Inflammatory macrophage treated with lipopolysaccharide for 1 hour (primary cell): ENCODE measurements around the gene C12orf42.
A peak's percentile ranks its signal among the peaks of the same experiment; 100 is the strongest.
"Not testable (repeated sequence)": the region's sequence is repeated elsewhere in the genome, so short reads cannot be mapped to it uniquely, and the experiment has no call there.

Experiments used
- DNase-seq, 2 donors: peaks; one replicate each; pipeline ENCODE4 v3.0.0-alpha.2; 2020 to 2022

Gene C12orf42

DNA sequence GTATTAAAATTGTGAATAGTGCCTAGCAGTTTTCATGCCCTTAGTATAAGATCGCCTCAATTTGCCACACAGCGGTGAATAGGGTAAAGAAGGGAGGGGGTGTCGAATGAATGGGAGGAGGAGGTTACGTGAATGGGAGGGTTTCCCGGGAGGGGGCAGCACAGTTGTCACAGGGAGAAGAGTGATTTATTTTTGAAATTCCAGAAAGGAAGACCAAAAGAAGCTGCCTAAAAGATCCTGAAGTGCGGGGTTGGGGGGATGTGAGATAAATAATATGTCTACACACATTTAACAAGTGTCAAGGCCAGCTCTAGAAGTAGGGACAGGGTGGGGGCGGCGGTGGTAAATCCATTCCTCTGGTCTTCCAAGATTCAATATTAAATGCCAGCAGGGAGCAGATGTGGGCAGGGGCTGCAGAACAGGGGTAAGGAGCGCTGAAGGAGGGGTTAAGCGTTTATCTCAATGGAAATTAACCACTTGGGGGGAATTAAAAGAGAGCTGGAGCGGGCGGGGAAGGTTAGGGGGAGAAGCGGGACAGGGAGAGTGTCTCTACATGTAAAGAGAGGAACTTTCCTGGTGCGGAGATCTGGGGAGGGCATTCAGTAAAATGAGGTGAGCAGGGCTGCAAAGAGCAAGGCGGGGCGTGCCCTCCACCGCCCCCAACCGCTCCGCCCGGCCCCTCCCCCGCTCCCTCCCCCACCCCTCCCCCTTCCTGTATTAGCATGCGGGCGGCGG lies 867 bp downstream of the C12orf42 start:
- no peak for DNase-seq

DNA sequence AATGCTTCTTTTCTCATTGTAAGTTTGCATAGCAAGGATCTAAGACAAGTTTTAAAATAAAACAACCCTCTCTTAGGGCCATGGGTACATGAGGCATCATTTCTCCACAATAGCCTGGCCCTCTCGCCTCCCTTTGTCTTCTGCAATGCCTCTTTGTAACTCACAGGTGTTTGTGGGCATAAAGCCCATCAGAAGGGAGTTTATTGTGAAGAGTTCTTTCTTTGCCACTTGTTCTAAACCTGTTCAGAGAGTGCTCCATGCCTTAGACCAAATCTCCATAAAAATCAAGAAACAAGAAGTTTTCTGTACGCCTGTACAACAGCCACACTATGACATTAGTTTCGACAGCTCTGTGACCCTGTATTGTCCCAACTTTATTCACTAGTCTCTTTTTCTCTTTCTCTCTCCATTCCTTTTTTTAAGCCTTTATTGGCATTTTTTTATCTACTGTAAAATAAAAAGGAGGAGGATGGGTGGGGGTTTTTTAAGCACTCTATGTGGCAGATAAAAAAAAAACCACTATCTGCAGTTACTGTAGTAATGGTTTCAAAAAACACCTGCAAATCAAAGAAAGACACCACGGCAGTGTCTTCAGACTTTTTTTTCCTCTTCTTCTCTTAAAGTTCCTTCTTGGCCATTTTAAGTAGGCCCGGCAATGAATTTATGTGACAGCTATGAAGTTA lies 1.6 kb downstream of the C12orf42 start:
- DNase-seq: no peak

DNA sequence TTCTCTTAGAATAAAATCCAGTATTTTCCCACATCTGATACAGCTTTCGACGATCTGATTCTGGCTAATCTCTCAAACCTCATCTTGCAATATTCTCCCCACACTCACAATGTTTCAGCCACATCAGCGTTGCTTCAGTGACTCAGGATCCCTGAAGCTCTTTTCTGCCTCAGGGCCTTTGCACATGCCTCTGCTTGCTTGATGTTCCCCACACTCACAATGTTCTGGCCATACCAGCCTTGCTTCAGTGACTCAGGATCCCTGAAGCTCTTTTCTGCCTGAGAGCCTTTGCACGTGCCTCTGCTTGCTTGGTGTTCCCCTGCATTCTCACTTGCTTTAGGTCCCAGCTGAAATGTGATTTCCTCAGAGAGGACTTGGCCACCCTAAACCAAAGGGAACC lies 2.6 kb downstream of the C12orf42 start:
- DNase-seq: no peak

GRCh38 chr12:103482365-103482764 lies 13.4 kb downstream of the C12orf42 start:
- no peak for DNase-seq

- DNase-seq: no peak
Observed at GRCh38 chr12:103475073-103475472, 20.7 kb downstream of the C12orf42 start.

GRCh38 chr12:103470664-103471063 lies 25.1 kb downstream of the C12orf42 start:
- no peak for DNase-seq

DNA sequence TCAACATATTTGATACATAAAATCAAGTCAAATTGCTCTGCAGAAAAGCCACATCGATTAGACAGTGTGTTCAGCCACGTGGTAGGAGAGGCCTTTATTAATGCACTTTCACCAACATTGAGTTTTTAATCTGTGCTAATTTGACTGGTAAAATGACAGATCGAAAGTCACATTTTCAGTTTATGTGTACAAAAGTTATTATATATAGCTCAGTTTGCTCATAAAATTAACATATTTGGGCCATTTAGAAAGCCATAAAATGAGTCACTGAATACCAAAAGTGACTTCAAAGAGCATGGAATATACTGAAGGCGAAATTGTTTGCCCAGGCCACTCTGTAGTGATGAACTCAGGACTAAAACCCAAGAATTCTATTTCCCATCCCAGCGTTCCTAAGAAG lies 26.0 kb downstream of the C12orf42 start:
- DNase-seq: no peak

GRCh38 chr12:103468837-103469236 lies 26.9 kb downstream of the C12orf42 start:
- DNase-seq: no peak

DNA sequence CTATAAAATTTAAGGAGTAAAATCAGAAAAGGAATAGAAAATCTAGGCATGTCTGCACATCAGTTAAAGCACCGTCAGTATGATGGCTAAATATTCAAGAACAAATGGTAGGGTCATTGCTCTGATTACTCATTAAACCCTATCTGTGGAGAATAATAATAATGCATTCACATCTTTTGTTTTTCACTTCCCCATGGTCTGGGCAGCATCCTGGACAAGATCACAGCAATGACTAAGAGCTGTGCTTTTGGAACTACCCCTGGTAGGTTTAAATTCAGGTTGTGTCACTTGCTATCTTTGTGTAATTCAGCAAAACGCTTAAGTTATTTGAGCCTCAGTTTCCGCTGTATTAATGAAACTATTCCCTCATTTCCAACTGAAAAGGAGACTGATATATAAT lies 33.1 kb downstream of the C12orf42 start:
- DNase-seq: no peak

GRCh38 chr12:103457471-103457870 lies 38.3 kb downstream of the C12orf42 start:
- no peak for DNase-seq

DNA sequence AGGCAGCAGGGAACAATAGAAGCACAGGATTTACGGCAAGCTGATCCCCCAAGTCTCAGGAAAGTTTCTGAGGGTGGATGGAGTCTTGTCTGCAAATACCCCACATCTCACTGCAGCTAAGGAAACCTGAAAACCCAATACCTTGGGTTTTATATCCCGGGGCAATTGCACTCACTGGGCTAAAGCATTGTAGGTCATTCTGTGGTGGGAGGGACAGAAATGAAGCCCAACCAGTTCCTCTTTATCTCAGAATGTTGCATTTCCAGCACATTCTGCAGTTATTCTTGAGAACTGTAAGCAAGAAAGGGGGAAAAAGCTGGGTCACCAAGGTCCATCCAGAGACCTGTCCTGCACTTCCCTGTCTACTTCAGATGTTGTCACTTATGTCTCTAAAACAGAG lies 39.8 kb downstream of the C12orf42 start:
- no peak for DNase-seq

DNA sequence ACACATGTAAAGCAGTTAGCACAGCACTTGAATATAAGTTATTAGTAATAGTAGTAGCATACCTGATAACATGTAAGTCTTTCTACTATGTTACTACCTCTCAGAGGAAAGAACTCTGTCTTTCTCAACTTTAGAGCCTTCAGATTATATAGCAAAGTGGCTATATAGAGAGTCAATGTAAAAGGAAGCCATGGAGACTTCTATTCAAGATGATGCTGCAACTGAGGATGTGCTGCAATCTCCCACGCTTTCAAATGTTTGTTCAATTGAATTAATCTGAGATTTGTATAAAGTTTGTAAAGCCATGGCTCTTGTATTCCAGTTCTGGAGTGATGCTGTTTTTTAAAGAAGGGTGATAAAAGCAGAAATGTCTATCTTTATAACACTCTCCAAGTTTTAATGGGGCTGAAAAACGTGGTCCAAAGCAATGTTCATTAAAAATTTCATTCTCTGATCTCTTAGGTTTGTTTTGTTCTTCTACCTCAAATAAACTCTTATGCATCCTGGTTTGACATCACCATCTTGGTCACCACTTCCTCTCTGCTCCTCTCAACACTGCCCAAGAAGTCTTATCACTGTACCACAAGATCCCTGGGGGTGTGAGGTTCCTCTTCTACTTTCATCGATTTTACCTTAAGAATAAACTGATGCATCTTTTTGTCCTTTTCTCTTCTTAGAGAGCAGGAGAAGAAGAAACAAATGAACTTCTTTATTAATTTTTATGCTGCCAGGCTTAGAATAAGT lies 40.6 kb downstream of the C12orf42 start:
- no peak for DNase-seq

GRCh38 chr12:103444983-103445382 lies 50.8 kb downstream of the C12orf42 start:
- DNase-seq: no peak

DNA sequence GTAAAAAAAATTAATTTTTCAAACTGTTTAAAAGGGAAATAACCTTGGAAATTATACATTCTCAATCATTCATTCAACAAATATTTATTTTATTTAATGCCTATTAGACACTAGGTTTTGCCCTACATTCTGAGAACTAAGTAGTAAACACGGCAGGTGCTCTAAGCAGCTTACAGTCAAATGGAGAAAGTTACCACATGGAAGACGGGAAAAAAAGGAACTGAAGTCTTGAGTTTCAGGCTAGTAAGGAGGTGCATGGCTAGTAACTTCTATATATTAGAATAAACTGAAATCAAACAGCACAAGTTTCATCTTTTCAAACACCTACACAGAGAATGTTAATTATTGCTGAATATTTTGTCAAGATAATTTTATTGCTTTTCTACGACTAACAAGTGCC lies 52.9 kb downstream of the C12orf42 start:
- no peak for DNase-seq

- no peak for DNase-seq
Observed at GRCh38 chr12:103442182-103442555, 53.6 kb downstream of the C12orf42 start.

- DNase-seq: peak; percentile 6 to 9
Observed at GRCh38 chr12:103441437-103442181, 54.2 kb downstream of the C12orf42 start.

DNA sequence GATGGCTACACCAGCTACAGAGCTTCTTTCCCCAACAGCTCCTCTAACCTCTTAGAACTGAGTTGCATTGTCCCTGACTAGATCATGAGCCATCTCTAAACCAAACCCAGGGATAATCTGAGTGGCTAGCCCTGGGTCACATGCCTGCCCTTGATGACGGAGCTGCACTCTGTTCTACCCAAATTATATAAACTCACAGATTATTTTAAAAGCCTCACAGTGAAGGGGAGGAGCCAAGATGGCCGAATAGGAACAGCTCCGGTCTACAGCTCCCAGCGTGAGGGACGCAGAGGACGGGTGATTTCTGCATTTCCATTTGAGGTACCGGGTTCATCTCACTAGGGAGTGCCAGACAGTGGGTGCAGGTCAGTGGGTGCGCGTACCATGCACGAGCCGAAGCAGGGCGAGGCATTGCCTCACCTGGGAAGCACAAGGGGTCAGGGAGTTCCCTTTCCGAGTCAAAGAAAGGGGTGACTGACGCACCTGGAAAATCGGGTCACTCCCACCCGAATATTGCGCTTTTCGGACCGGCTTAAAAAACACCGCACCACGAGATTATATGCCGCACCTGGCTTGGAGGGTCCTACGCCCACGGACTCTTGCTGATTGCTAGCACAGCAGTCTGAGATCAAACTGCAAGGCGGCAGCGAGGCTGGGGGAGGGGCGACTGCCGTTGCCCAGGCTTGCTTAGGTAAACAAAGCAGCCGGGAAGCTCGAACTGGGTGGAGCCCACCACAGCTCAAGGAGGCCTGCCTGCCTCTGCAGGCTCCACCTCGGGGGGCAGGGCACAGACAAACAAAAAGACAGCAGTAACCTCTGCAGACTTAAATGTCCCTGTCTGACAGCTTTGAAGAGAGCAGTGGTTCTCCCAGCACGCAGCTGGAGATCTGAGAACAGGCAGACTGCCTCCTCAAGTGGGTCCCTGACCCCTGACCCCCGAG lies 61.3 kb downstream of the C12orf42 start:
- not testable (repeated sequence) for DNase-seq

DNA sequence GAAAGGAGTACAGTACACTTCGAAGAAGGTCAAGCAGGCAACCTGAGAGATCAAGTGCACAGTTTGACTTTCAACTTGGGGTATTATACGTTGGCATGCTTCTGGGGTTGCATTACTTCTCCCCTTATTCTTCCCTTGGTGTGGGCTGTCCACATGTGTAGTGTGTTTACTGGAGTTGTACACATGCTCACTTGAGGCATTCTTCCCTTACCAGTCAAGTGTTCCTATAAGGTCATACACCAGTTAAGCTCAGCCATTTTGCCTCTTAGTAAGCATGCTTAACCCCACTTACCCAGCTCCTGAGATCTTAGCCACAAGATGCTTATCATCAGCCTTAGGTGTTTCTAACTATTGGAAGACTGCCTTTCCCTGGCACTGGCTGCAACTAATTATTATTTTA lies 63.8 kb downstream of the C12orf42 start:
- DNase-seq: no peak

- DNase-seq: no peak
Observed at GRCh38 chr12:103431387-103431786, 64.4 kb downstream of the C12orf42 start.

DNA sequence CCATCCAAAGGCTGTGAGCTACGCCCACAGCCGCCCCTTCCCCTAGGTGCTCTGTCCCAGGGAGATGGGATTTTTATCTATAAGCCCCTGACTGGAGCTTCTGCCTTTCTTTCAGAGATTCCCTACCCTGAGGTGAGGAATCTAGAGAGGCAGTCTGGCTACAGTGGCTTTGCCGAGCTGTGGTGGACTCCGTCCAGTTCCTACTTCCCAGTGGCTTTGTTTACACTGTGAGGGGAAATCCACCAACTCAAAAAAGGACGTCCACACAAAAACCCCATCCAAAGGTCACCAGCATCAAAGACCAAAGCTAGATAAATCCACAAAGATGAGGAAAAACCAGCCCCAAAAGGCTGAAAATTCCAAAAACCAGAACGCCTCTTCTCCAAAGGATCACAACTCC lies 70.1 kb downstream of the C12orf42 start:
- not testable (repeated sequence) for DNase-seq

DNA sequence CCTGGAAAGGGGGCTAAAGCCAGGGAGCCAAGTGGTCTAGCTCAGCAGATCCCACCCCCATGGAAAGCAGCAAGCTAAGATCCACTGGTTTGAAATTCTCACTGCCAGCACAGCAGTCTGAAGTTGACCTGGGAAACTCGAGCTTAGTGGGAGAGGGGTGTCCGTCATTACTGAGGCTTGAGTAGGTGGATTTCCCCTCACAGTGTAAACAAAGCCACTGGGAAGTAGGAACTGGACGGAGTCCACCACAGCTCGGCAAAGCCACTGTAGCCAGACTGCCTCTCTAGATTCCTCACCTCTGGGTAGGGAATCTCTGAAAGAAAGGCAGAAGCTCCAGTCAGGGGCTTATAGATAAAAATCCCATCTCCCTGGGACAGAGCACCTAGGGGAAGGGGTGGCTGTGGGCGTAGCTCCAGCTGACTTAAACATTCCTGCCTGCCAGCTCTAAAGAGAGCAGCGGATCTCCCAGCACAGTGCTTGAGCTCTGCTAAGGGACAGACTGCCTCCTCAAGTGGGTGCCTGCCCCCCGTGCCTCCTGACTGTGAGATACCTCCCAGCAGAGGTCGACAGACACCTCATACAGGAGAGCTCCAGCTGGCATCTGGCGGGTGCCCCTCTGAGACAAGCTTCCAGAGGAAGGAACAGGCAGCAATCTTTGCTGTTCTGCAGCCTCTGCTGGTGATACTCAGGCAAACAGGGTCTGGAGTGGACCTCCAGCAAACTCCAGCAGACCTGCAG lies 70.8 kb downstream of the C12orf42 start:
- not testable (repeated sequence) for DNase-seq
